ENCODE data around the gene SSTR3.

Gene SSTR3

GRCh38 chr22:37186228-37186996, 25.9 kb downstream of the SSTR3 start:
- Histone ChIP-seq H3K4me3 (replicated peaks; ENCODE audit: insufficient read depth, low read length) (no peak overlapping the region), H3K27ac (replicated peaks) (no peak overlapping the region), H3K27me3 (ENCODE audit: insufficient read depth, poor library complexity, severe bottlenecking) (no peaks in the 10 kb centered on the region)
- TF ChIP-seq SPI1 (IDR thresholded peaks at IDR 0.05; ENCODE audit: borderline replicate concordance, low read depth) (no peak), GABPA (IDR thresholded peaks at IDR 0.05; ENCODE audit: low read depth) (no peak), REST (IDR thresholded peaks at IDR 0.05; ENCODE audit: insufficient replicate concordance, low read depth) (no peak), POLR2AphosphoS5 (IDR thresholded peaks at IDR 0.05; ENCODE audit: low read depth) (no peak), CTCF (IDR thresholded peaks at IDR 0.05; ENCODE audit: insufficient read depth, low read length) (no peak)
- DNase-seq (ENCODE audit: low read depth in 1 of 2, low spot score in 1 of 2), result peak; percentile 25 to 38

DNA sequence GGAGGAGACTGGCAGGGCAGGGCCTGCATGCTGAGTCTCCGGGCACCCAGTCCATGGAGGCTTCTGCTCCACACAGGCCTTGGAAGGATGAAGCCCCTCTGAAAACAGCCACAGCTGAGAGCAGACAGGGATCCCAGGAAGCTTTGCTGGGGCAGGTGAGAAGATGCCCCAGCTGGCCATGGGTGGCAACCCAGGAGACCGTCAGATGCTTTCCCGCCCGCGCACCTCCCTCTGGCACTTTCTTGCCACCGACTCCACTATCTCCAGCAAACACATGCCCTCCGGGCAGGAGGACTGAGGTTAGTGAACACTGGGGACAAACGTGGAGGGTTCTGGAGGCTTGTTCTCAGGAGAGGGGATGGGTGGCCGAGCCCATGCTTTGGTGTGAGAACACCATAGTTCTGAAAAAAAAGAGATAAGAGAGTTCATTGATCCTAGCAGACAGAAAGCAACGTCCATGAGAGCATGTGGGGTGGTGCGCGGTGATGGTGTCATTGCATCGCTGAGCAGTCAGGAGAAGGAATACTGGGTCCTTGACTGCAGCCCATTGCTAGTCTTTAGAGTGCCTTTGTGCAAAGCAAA, 26.5 kb downstream of the SSTR3 start:
- no peak for DNase-seq (ENCODE audit: low read depth in 1 of 2, low spot score in 1 of 2)
- H3K27ac ChIP-seq (replicated peaks), result no peak overlapping the region
- TF ChIP-seq CTCF (IDR thresholded peaks at IDR 0.05; ENCODE audit: insufficient read depth, low read length), result no peak
- TF ChIP-seq REST (IDR thresholded peaks at IDR 0.05; ENCODE audit: insufficient replicate concordance, low read depth), result no peak
- TF ChIP-seq GABPA (IDR thresholded peaks at IDR 0.05; ENCODE audit: low read depth), result no peak
- no peaks in the 10 kb centered on the region for H3K27me3 ChIP-seq (ENCODE audit: insufficient read depth, poor library complexity, severe bottlenecking)
- H3K4me3 ChIP-seq (replicated peaks; ENCODE audit: insufficient read depth, low read length), result no peak overlapping the region

- no peak overlapping the region for H3K4me3 ChIP-seq (replicated peaks; ENCODE audit: insufficient read depth, low read length)
- H3K27me3 ChIP-seq (ENCODE audit: insufficient read depth, poor library complexity, severe bottlenecking), result no peaks in the 10 kb centered on the region
- H3K27ac ChIP-seq (replicated peaks), result no peak overlapping the region
- DNase-seq (ENCODE audit: low read depth in 1 of 2, low spot score in 1 of 2), result no peak
- TF ChIP-seq CTCF (IDR thresholded peaks at IDR 0.05; ENCODE audit: insufficient read depth, low read length), result no peak
- TF ChIP-seq REST (IDR thresholded peaks at IDR 0.05; ENCODE audit: insufficient replicate concordance, low read depth), result no peak
These were observed 27.3 kb downstream of the SSTR3 start for GRCh38 chr22:37184816-37185541.

Measured in HL-60 (cell line).